GM19455 (cell line): ENCODE measurements around the gene RABGGTB.
"Not testable (repeated sequence)": the region's sequence is repeated elsewhere in the genome, so short reads cannot be mapped to it uniquely, and the experiment has no call there.

Source experiments
- ATAC-seq: cut with Tn5 transposase; IDR thresholded peaks from one replicate; pipeline ENCODE4 v1.9.1; 2021; ENCODE audit not compliant: unreplicated experiment

Gene RABGGTB

GRCh38 chr1:75785983-75786853 lies at the start of gene RABGGTB:
Gene RABGGTB (plus strand): TSS chr1:75786256. CDS start chr1:75786272, 16 bp downstream.
- ATAC-seq = peak; percentile 60

- ATAC-seq = no peak
Measured at GRCh38 chr1:75742047-75742625, 43.9 kb upstream of the RABGGTB start.

- peak; percentile 76 for ATAC-seq
Measured at GRCh38 chr1:75745276-75745675, 40.8 kb upstream of the RABGGTB start.

DNA sequence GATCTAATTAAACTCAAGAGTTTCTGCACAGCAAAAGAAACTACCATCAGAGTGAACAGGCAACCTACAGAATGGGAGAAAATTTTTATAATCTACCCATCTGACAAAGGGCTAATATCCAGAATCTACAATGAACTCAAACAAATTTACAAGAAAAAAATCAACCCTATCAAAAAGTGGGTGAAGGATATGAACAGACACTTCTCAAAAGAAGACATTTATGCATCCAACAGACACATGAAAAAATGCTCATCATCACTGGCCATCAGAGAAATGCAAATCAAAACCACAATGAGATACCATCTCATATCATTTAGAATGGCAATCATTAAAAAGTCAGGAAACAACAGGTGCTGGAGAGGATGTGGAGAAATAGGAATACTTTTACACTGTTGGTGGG lies 28.8 kb upstream of the RABGGTB start:
- not testable (repeated sequence) for ATAC-seq

- ATAC-seq = not testable (repeated sequence)
Measured at GRCh38 chr1:75758543-75758942, 27.5 kb upstream of the RABGGTB start.

DNA sequence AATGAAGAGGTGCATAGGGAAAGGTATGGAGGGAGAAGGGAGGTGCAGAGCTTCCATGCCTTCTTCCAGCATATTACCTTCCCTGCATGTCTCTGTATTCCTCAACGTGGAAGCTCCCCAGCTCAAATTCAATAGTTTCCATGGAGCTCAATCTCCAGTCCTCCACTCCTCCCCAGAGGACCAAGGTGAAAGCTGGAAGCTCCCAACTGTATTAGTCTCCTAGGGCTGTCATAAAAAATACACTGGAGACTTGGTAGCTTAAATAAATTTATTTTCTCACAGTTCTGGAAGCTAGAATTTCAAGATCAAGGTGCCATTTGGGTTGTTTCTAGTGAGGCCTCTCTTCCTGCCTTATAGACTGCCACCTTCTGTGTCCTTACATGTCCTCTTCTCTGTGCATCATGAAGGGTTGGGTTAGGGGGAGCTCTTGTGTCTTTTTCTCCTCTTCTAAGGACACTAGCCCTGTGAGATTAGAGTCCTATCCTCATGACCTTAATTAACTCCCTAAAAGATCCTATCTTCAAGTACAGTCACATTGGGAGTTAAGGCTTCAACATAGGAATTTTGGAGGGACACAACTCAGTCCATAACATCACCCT lies 21.9 kb upstream of the RABGGTB start:
- no peak for ATAC-seq

- no peak for ATAC-seq
Measured at GRCh38 chr1:75765697-75766355, 20.2 kb upstream of the RABGGTB start.

DNA sequence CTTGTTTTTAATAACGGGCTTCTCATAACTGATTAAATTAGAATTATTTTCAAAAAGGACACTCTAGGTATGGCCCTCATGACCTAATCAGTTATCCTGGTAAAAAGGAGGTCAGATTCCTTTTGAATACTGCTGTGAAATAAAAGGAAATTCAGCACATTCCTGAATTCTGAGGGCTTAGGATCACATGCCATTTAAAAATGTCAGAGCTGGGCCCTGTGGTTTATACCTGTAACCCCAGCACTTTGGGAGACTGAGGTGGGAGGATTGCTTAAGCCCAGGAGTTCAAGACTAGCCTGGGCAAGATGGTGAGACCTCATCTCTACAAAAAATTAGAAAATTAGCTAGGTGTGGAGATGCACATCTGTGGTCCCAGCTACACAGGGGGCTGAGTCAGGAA lies 18.0 kb upstream of the RABGGTB start:
- no peak for ATAC-seq

DNA sequence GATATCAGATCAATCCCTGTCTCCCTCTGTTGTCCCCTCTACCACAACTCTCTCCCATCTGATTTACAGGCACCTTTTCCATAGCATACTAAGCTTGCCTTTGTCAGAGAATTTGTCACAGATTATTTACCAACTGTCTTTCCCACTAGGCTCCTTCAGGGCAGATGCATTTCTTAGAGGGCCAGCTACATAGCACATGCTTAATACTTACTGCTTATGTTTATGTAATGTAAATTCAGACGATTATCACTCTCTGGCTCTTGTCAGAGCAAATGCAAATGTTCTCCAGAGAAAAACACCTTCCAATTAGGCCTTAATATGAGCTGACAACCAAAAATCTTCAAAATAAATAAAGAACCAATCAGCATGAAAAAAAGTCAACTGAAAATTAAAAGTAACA lies 15.3 kb upstream of the RABGGTB start:
- no peak for ATAC-seq

DNA sequence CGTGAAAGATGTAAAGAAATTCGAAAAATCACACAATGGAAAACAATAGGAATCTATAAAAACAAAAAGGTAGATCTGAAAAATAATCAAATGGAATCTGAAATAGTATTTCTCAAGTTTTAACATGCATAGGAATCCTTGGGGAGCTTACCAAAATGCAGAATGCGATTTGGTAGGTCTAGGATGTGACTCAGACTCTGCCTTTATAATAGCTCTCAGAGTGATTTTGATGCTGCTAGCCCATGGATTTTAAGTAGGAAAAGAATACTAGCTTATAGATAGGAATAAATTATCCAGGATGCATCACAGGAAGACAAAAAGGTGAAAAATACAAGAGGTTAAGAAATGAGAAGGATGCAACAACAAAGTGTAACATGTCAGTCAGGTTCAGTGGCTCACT lies 14.1 kb upstream of the RABGGTB start:
- ATAC-seq = no peak

GRCh38 chr1:75777812-75778211 lies 8.2 kb upstream of the RABGGTB start:
- ATAC-seq = not testable (repeated sequence)

DNA sequence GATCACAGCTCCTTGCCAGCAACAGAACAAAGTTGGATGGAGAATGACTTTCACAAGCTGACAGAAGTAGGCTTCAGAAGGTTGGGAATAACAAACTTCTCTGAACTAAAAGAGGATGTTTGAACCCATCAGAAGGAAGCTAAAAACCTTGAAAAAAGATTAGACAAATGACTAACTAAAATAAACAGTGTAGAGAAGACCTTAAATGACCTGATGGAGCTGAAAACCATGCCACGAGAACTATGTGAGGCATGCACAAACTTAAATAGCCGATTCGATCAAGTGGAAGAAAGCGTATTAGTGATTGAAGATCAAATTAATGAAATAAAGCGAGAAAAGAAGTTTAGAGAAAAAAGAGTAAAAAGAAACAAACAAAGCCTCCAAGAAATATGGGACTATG lies 7.4 kb upstream of the RABGGTB start:
- ATAC-seq = not testable (repeated sequence)

- ATAC-seq = not testable (repeated sequence)
Measured at GRCh38 chr1:75780183-75780582, 5.9 kb upstream of the RABGGTB start.

DNA sequence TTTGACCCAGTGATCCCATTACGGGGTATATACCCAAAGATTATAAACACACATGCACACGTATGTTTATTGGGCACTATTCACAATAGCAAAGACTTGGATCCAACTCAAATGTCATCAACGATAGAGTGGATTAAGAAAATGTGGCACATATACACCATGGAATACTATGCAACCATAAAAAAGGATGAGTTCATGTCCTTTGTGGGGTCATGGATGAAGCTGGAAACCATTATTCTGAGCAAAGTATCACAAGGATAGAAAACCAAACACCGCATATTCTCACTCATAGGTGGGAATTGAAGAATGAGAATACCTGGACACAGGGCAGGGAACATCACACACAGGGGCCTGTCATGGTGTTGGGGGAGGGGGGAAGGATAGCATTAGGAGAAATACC lies 2.1 kb upstream of the RABGGTB start:
- not testable (repeated sequence) for ATAC-seq

DNA sequence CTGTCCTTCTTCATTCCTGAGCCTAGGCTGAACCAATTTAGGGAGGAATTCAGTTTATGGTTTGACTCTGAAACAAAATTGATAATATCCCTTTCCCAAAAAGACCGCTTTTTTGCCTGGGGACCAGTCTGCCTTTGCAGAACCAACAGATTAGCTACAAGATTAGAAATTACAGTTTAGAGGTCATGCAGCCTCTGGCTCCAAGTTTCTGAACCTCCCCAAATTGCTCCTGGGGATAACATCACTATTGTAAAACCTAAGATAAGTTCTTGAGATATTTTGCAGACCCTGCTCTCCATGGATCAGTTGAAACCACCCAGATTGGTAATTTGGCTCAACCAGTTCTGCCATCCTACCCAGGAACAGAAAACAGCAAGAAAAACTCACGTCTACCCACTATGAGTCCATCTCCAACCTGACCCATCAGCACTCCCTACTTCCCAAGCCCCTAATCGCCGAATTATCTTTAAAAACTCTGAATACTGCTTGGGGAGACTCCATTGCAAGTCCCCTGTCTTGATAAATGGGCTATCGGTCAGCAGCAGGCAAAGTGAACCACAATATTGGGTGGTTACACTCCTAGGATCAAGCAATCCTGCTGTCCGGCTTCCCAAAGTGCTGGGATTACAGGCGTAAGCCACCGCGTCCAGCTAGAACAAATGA lies 605 bp upstream of the RABGGTB start:
- peak; percentile 21 for ATAC-seq

DNA sequence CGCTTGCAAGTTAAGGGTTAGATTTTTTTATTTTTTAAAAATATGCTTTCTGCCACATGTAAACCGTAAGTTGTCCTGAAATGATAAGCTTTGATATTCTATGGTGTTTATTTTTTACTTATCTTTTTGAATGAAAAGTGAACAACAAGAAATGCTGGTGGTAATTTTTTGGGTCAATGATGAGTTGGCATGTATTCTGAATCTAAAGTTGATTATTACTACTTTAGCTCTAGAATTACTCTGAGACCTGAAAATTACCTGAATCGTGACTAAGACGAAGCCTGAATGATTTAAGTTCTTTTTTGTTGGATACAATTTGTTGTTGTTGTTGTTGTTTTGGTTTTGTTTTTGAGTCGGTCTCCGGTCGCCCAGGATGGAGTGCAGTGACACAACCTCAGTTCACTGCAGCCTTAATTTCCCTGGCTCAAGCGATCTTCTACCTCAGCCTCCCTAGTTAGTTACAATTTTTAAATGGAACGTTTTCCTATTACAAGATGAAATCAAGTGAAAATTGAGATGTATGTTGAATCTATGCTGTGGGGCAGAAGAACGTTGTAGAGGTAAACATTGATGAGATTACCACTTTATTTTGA lies 941 bp downstream of the RABGGTB start:
- ATAC-seq = no peak

DNA sequence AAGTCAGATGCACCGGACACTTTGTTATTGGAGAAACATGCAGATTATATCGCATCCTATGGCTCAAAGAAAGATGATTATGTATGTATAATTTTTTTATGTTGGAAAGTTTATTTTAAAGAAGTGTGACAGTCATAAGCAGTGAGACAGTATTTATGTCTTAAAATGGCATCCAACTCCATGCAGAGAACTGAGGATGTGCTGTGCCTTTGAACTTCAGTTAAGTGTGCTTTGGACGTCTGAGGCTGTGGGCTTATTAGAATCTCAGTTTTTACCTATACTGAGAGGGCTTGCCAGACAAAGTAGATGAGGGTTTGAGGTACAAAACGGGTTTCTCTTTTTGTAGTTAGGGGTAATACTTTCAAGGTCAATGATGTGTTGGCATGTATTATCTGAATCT lies 1.5 kb downstream of the RABGGTB start:
- no peak for ATAC-seq

DNA sequence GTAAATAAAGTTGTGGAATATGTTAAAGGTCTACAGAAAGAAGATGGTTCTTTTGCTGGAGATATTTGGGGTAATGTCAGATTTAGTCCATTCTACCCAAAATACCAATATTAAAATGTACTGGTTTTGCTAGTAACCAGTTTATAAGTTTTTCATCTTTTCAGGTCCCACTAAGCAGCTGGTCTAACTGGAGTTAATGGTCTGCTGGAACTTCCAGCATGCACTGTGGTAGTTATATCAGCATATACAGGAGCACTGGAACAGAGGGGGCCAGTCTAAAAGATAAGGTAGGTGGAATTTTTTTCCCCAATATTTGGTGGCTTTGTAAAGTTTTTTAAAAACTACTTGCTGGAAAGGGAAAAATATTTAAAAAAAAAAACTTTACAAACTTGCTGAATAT lies 3.9 kb downstream of the RABGGTB start:
- ATAC-seq = no peak

DNA sequence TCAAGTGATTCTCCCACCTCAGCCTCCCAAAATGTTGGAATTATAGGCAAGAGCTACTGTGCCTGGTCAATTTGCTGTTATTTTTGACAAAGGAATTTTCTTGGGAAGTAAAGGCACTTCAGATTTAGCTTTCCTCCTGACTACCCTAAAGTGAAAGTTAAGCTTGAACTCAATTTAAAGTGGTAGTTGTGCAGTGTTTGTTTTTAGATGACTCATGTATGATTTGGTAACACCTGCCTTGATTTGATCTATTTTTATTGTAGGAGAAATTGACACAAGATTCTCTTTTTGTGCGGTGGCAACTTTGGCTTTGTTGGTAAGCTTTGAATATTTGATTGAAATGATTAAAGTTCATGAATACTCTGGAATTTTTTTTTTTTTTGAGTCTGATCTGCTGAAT lies 5.0 kb downstream of the RABGGTB start:
- ATAC-seq = no peak

DNA sequence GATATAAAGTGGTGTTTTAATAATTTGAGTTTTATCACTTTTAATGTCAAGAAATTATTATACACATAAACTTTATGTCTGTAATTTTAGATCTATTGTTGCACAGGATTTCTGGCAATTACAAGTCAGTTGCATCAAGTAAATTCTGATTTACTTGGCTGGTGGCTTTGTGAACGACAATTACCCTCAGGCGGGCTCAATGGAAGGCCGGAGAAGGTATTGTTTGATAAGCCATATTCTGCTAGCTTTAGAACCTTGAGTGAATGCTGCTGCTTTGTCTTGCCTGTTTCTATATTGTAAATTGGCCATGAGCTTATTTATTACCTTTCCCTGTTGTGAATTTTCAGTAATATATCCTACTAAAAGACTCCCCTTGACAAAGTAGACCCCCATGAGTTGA lies 6.0 kb downstream of the RABGGTB start:
- no peak for ATAC-seq

GRCh38 chr1:75794382-75794781 lies 8.3 kb downstream of the RABGGTB start:
- ATAC-seq = no peak
